ENCODE data around the gene ZSCAN32.

The ZSCAN32 gene

GRCh38 chr16:3400779-3401688 lies at the start of gene ZSCAN32, which contains the start of gene ZNF174:
Gene ZSCAN32, minus strand, starts transcription at chr16:3401004. Its CDS starts 3,447 bp downstream, at chr16:3397557.
Gene ZNF174, plus strand, starts transcription at chr16:3401215. Its CDS starts 790 bp downstream, at chr16:3402005.
- no peaks in the 10 kb centered on the region for H3K27me3 Mint-ChIP-seq
- H3K4me3 Mint-ChIP-seq: peak within 1 kb of the TSS; percentile 96
- H3K4me1 Mint-ChIP-seq (ENCODE audit: low read depth): peaks cover 27% of the 10 kb centered on the region
- intact Hi-C loops (cut with micrococcal nuclease): loop anchor here (1.0 to 2.0 kb wide), 3 partner anchors 56 to 118 kb away; partner anchors contain the start of genes CLUAP1 and ZNF263
- H3K27ac Mint-ChIP-seq: peak within 1 kb of the TSS; percentile 85
- H3K9me3 Mint-ChIP-seq: peaks cover 55% of the 10 kb centered on the region
- peaks cover 90% of the 10 kb centered on the region for H3K36me3 Mint-ChIP-seq (ENCODE audit: low read depth)

GRCh38 chr16:3444032-3444388 lies 43.2 kb upstream of the ZSCAN32 start:
- H3K4me1 Mint-ChIP-seq (ENCODE audit: low read depth): peaks cover 5% of the 10 kb centered on the region
- peaks cover 28% of the 10 kb centered on the region for H3K9me3 Mint-ChIP-seq
- intact Hi-C loops (cut with micrococcal nuclease): no loop called here
- H3K27me3 Mint-ChIP-seq: no peaks in the 10 kb centered on the region
- H3K36me3 Mint-ChIP-seq (ENCODE audit: low read depth): peaks cover 65% of the 10 kb centered on the region
- H3K27ac Mint-ChIP-seq: peak overlapping the region; percentile 91
- H3K4me3 Mint-ChIP-seq: peak overlapping the region; percentile 94

- peak within 1 kb of the TSS; percentile 91 for H3K27ac Mint-ChIP-seq
- peaks cover 62% of the 10 kb centered on the region for H3K36me3 Mint-ChIP-seq (ENCODE audit: low read depth)
- intact Hi-C loops (cut with micrococcal nuclease): no loop called here
- H3K4me3 Mint-ChIP-seq: peak within 1 kb of the TSS; percentile 94
- peaks cover 28% of the 10 kb centered on the region for H3K9me3 Mint-ChIP-seq
- H3K4me1 Mint-ChIP-seq (ENCODE audit: low read depth): peaks cover 5% of the 10 kb centered on the region
- no peaks in the 10 kb centered on the region for H3K27me3 Mint-ChIP-seq
These were observed 42.6 kb upstream of the ZSCAN32 start, which contains the start of the genes NAA60 and ZNF597 for GRCh38 chr16:3443108-3444031. Gene NAA60, plus strand, starts transcription at chr16:3443680. Its CDS starts 32,548 bp downstream, at chr16:3476228. Gene ZNF597, minus strand, starts transcription at chr16:3443504. Its CDS starts 351 bp downstream, at chr16:3443153.

- H3K4me1 Mint-ChIP-seq (ENCODE audit: low read depth): peaks cover 5% of the 10 kb centered on the region
- no peak overlapping the region for H3K27ac Mint-ChIP-seq
- H3K27me3 Mint-ChIP-seq: peaks cover 13% of the 10 kb centered on the region
- no peak overlapping the region for H3K4me3 Mint-ChIP-seq
- intact Hi-C loops (cut with micrococcal nuclease): no loop called here
- peaks cover 28% of the 10 kb centered on the region for H3K9me3 Mint-ChIP-seq
- H3K36me3 Mint-ChIP-seq (ENCODE audit: low read depth): peaks cover 66% of the 10 kb centered on the region
These were observed 38.8 kb upstream of the ZSCAN32 start for GRCh38 chr16:3439637-3440036.

- Mint-ChIP-seq H3K36me3 (ENCODE audit: low read depth) (peaks cover 59% of the 10 kb centered on the region), H3K27me3 (peaks cover 22% of the 10 kb centered on the region), H3K4me1 (ENCODE audit: low read depth) (no peaks in the 10 kb centered on the region), H3K9me3 (peaks cover 35% of the 10 kb centered on the region), H3K27ac (no peak overlapping the region), H3K4me3 (no peak overlapping the region)
- intact Hi-C loops (cut with micrococcal nuclease): no loop called here
These were observed 33.6 kb upstream of the ZSCAN32 start for GRCh38 chr16:3434373-3434772.

- peak overlapping the region; percentile 52 for H3K4me3 Mint-ChIP-seq
- peak overlapping the region; percentile 47 for H3K27ac Mint-ChIP-seq
- H3K9me3 Mint-ChIP-seq: peaks cover 35% of the 10 kb centered on the region
- intact Hi-C loops (cut with micrococcal nuclease): no loop called here
- peaks cover 20% of the 10 kb centered on the region for H3K27me3 Mint-ChIP-seq
- H3K36me3 Mint-ChIP-seq (ENCODE audit: low read depth): peaks cover 35% of the 10 kb centered on the region
- H3K4me1 Mint-ChIP-seq (ENCODE audit: low read depth): no peaks in the 10 kb centered on the region
These were observed 31.0 kb upstream of the ZSCAN32 start for GRCh38 chr16:3431779-3432219.

- intact Hi-C loops (cut with micrococcal nuclease): no loop called here
- no peak overlapping the region for H3K27ac Mint-ChIP-seq
- no peaks in the 10 kb centered on the region for H3K4me1 Mint-ChIP-seq (ENCODE audit: low read depth)
- peaks cover 2% of the 10 kb centered on the region for H3K27me3 Mint-ChIP-seq
- H3K4me3 Mint-ChIP-seq: no peak overlapping the region
- H3K36me3 Mint-ChIP-seq (ENCODE audit: low read depth): peaks cover 13% of the 10 kb centered on the region
- H3K9me3 Mint-ChIP-seq: peaks cover 93% of the 10 kb centered on the region
These were observed 13.1 kb upstream of the ZSCAN32 start for GRCh38 chr16:3413730-3414379.

- H3K27ac Mint-ChIP-seq: no peak overlapping the region
- H3K27me3 Mint-ChIP-seq: no peaks in the 10 kb centered on the region
- peaks cover 97% of the 10 kb centered on the region for H3K9me3 Mint-ChIP-seq
- peaks cover 65% of the 10 kb centered on the region for H3K36me3 Mint-ChIP-seq (ENCODE audit: low read depth)
- H3K4me3 Mint-ChIP-seq: no peak overlapping the region
- peaks cover 10% of the 10 kb centered on the region for H3K4me1 Mint-ChIP-seq (ENCODE audit: low read depth)
- intact Hi-C loops (cut with micrococcal nuclease): no loop called here
These were observed 7.9 kb upstream of the ZSCAN32 start for GRCh38 chr16:3408561-3409197.

GRCh38 chr16:3401719-3402397 lies 1.1 kb upstream of the ZSCAN32 start:
- H3K4me1 Mint-ChIP-seq (ENCODE audit: low read depth): peaks cover 27% of the 10 kb centered on the region
- H3K27me3 Mint-ChIP-seq: no peaks in the 10 kb centered on the region
- peaks cover 55% of the 10 kb centered on the region for H3K9me3 Mint-ChIP-seq

GRCh38 chr16:3400446-3400778 lies 392 bp downstream of the ZSCAN32 start:
- H3K36me3 Mint-ChIP-seq (ENCODE audit: low read depth): peaks cover 90% of the 10 kb centered on the region
- H3K4me1 Mint-ChIP-seq (ENCODE audit: low read depth): peaks cover 23% of the 10 kb centered on the region
- peaks cover 55% of the 10 kb centered on the region for H3K9me3 Mint-ChIP-seq
- H3K4me3 Mint-ChIP-seq: peak overlapping the region; percentile 96
- peak overlapping the region; percentile 85 for H3K27ac Mint-ChIP-seq
- intact Hi-C loops (cut with micrococcal nuclease): loop anchor here (2.0 kb wide), 2 partner anchors 100 to 118 kb away; partner anchors contain the start of genes CLUAP1 and ZNF263
- no peaks in the 10 kb centered on the region for H3K27me3 Mint-ChIP-seq

More at GRCh38 chr16:3401719-3402397, 1.1 kb upstream of the ZSCAN32 start:
- Mint-ChIP-seq H3K27ac (peak overlapping the region; percentile 85), H3K36me3 (ENCODE audit: low read depth) (peaks cover 90% of the 10 kb centered on the region), H3K4me3 (peak overlapping the region; percentile 96)
- intact Hi-C loops (cut with micrococcal nuclease): loop anchor here (1.0 to 2.0 kb wide), 3 partner anchors 55 to 119 kb away; partner anchors contain the start of genes CLUAP1 and ZNF263

GRCh38 chr16:3389663-3390338 lies 11.0 kb downstream of the ZSCAN32 start:
- Mint-ChIP-seq H3K36me3 (ENCODE audit: low read depth) (peaks cover 98% of the 10 kb centered on the region), H3K4me1 (ENCODE audit: low read depth) (peaks cover 3% of the 10 kb centered on the region), H3K4me3 (no peak overlapping the region), H3K27ac (no peak overlapping the region), H3K27me3 (no peaks in the 10 kb centered on the region), H3K9me3 (peaks cover 50% of the 10 kb centered on the region)
- intact Hi-C loops (cut with micrococcal nuclease): no loop called here

- no peak overlapping the region for H3K4me3 Mint-ChIP-seq
- no peak overlapping the region for H3K27ac Mint-ChIP-seq
- intact Hi-C loops (cut with micrococcal nuclease): no loop called here
- peaks cover 98% of the 10 kb centered on the region for H3K36me3 Mint-ChIP-seq (ENCODE audit: low read depth)
- H3K9me3 Mint-ChIP-seq: peaks cover 56% of the 10 kb centered on the region
- H3K27me3 Mint-ChIP-seq: no peaks in the 10 kb centered on the region
- H3K4me1 Mint-ChIP-seq (ENCODE audit: low read depth): no peaks in the 10 kb centered on the region
These were observed 12.5 kb downstream of the ZSCAN32 start for GRCh38 chr16:3388325-3388724.

All from dendritic cell treated with granulocyte-macrophage colony-stimulating factor and Interleukin-4, amounts not matched to agents 40 ng/mL and 50 ng/mL, for 4 days (primary cell).